ENCODE results near the gene C1orf94.

GRCh38 chr1:34129630-34130029, 47.1 kb upstream of the C1orf94 start:
- TF ChIP-seq EP300 (IDR thresholded peaks at IDR 0.05) (no peak), POLR2AphosphoS5 (IDR thresholded peaks at IDR 0.05) (no peak)
